ENCODE measurements around the gene SLC15A1. TPM values are rescaled to one million over a fixed set of nuclear protein-coding genes. Genes with fewer than 3 reads are reported as not detected.

Gene SLC15A1
- total RNA-seq, 1 donor, result not detected

DNA sequence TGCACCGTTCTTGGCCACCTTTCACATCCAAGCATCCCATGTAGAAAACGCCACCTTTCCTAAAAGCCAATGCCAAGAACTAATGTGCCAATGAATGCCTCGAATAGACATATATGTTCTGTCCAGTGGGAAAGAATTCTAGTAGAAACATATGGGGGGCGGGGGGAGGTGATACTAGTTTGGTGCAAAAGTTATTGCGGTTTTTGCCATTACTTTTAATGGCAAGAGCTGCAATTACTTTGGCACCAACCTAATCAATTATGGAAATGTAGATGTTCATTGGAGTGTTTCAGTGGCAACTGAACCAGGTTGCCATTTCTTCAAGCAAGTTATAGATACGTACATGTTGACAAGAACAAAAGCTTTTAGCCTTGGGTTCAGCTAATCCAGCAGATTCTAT is 34.6 kb downstream of the SLC15A1 start:
- H3K4me3 ChIP-seq (ENCODE audit: low read depth, low read length), result no peak overlapping the region
- TF ChIP-seq, protein P1, sequence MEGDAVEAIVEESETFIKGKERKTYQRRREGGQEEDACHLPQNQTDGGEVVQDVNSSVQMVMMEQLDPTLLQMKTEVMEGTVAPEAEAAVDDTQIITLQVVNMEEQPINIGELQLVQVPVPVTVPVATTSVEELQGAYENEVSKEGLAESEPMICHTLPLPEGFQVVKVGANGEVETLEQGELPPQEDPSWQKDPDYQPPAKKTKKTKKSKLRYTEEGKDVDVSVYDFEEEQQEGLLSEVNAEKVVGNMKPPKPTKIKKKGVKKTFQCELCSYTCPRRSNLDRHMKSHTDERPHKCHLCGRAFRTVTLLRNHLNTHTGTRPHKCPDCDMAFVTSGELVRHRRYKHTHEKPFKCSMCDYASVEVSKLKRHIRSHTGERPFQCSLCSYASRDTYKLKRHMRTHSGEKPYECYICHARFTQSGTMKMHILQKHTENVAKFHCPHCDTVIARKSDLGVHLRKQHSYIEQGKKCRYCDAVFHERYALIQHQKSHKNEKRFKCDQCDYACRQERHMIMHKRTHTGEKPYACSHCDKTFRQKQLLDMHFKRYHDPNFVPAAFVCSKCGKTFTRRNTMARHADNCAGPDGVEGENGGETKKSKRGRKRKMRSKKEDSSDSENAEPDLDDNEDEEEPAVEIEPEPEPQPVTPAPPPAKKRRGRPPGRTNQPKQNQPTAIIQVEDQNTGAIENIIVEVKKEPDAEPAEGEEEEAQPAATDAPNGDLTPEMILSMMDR (IDR thresholded peaks at IDR 0.05; ENCODE audit: insufficient read depth, low read depth, low read length), result no peak
- DNase-seq (ENCODE audit: low read depth), result no peak

DNA sequence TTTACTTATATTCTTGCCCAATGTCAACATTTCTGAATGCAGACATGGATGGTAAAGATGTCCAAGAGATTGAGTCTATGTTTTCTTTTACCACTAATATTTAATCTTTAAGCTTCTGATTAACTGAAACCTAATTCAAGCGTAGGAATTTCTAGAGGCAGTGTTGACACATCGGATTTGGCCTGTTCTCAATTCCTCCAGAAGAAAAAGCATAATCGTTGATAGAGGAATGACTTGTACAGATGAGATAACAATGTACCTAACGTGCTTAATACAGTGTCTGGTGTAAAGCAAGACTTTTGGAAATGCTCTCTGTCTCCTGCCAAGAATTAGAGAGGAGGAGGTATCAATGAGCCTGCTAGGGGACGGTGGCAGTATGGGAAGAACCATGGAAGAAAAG is 35.2 kb downstream of the SLC15A1 start:
- TF ChIP-seq, protein P1 (IDR thresholded peaks at IDR 0.05; ENCODE audit: insufficient read depth, low read depth, low read length), result no peak
- DNase-seq (ENCODE audit: low read depth), result no peak
- H3K4me3 ChIP-seq (ENCODE audit: low read depth, low read length), result no peak overlapping the region

DNA sequence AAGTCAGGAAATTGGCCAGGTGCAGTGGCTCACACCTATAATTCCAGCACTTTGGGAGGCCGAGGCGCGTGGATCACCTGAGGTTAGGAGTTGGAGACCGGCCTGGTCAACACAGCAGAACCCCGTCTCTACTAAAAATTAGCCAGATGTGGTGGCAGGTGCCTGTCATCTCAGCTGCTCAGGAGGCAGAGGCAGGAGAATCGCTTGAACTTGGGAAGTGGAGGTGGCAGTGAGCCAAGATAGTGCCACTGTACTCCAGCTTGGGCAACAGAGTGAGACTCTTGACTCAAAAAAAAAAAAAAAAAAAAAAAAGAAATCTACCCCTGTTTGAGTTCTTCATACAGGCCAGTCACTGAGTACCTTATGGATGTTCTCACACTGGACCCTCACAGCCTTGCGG is 42.0 kb downstream of the SLC15A1 start:
- TF ChIP-seq, protein P1 (IDR thresholded peaks at IDR 0.05; ENCODE audit: insufficient read depth, low read depth, low read length), result no peak
- no peak overlapping the region for H3K4me3 ChIP-seq (ENCODE audit: low read depth, low read length)

DNA sequence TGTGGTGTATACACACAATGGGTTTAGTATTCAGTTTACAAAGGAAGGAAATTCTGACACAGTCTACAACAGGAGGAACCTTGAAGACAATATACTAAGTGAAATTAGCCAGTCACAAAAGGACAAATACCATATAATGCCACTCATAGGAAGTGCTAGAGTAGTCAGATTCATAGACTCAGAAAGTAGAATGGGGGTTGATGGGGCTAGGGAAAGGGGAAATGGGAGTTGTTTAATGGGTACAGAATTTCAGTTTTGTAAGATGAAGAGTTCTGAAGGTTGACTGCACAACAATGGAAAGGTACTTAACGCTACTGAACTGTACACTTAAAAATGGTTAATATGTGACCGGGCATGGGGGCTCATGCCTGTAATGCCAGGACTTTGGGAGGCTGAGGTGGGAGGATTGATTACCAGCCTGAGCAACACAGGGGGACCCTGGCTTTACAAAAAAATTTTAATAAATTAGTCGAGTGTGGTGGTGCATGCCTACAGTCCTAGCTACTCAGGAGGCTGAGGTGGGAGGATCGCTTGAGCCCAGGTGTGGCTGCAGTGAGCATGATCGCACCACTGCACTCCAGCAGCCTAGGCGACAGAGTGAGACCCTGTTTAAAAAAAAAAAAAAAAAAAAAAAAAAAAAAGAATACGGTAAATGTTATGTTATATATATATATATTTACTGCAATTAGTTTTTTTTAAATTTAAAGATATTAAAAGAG is 45.0 kb downstream of the SLC15A1 start:
- no peak for DNase-seq (ENCODE audit: low read depth)
- H3K4me3 ChIP-seq (ENCODE audit: low read depth, low read length), result no peak overlapping the region
- TF ChIP-seq, protein P1 (IDR thresholded peaks at IDR 0.05; ENCODE audit: insufficient read depth, low read depth, low read length), result no peak

More for the DNA sequence above, 42.0 kb downstream of the SLC15A1 start:
- no peak for DNase-seq (ENCODE audit: low read depth)

DNA sequence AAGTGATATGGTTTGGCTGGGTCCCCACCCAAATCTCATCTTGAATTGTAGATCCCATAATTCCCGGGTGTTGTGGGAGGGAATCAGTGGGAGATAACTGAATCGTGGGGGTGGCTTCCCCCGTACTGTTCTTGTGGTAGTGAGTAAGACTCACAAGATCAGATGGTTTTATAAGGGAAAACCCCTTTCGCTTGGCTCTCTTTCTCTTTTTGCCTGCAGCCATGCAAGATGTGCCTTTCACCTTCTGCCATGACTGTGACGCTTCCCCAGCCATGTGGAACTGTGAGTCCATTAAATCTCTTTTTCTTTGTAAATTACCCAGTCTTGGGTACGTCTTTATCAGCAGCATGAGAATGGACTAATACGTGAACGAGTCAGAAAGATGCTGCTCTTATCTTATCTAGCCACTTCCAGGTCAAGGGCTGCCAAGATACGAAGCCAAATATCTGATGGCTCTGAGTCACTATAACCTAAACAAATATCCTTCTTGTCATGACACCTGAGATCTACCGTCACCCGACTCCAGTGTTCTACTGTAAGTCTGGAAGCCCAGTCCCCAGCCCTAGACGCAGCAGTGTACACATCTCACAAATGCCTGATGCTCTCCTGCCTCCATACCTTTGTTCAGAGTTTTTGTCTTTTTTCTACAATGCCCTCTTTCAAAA is 45.9 kb downstream of the SLC15A1 start:
- DNase-seq (ENCODE audit: low read depth), result no peak
- H3K4me3 ChIP-seq (ENCODE audit: low read depth, low read length), result no peak overlapping the region
- TF ChIP-seq, protein P1 (IDR thresholded peaks at IDR 0.05; ENCODE audit: insufficient read depth, low read depth, low read length), result no peak

DNA sequence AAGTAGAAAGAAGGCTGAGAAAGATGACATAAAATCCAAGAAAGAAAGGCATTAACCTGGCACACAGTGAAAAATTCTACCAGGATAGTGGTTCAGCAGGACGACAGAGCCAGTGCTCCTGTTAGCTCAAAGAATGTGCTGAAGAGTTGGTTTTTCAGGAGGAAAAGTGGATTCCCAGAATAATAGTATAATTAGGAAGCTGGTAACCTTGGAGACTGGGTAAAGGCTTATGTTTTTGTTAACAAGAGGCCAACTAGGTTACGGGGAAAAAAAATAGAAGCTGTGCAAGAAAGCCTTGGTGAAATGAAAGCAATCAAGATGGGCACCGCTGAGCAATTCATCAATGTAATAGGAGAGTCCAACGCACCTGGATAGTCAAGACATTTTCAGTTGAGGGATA is 54.7 kb downstream of the SLC15A1 start:
- TF ChIP-seq, protein P1 (IDR thresholded peaks at IDR 0.05; ENCODE audit: insufficient read depth, low read depth, low read length), result no peak
- DNase-seq (ENCODE audit: low read depth), result no peak
- no peak overlapping the region for H3K4me3 ChIP-seq (ENCODE audit: low read depth, low read length)
